ENCODE measurements around the gene TPRN. TPM values are rescaled to one million over a fixed set of nuclear protein-coding genes. Genes with fewer than 3 reads are reported as not detected.

Gene TPRN
- total and polyA plus RNA-seq, 2 of the 4 experiments (the other 2 are of a cell fraction), result 1.8 to 5.3 TPM

- H2BK5ac ChIP-seq (ENCODE audit: low read depth, low read length, poor library complexity, severe bottlenecking), result no peak overlapping the region
- no peak overlapping the region for H3K4me2 ChIP-seq (ENCODE audit: low read depth, low read length)
- peaks cover 88% of the 10 kb centered on the region for H3K27me3 ChIP-seq (ENCODE audit: control insufficient read depth, insufficient read depth, low read length)
- H3K4me1 ChIP-seq (ENCODE audit: control insufficient read depth, insufficient read depth, low read length), result peaks cover 4% of the 10 kb centered on the region; the same call in 1 of the 2 replicates
- TF ChIP-seq RCOR1 (IDR thresholded peaks at IDR 0.05; ENCODE audit: insufficient replicate concordance, low read length), result no peak
- TF ChIP-seq POLR2A (IDR thresholded peaks at IDR 0.05; ENCODE audit: low read depth, low read length), result no peak
- no peak for TF ChIP-seq CHD1 (IDR thresholded peaks at IDR 0.05; ENCODE audit: low read depth, low read length)
- TF ChIP-seq MAFK (IDR thresholded peaks at IDR 0.05; ENCODE audit: low read depth, low read length), result no peak
- no peak for TF ChIP-seq RAD21 (IDR thresholded peaks at IDR 0.05; ENCODE audit: low read length)
- no peak for TF ChIP-seq CEBPB (IDR thresholded peaks at IDR 0.05; ENCODE audit: low read depth, low read length)
- TF ChIP-seq RFX5 (IDR thresholded peaks at IDR 0.05; ENCODE audit: low read depth, low read length), result no peak
- TF ChIP-seq SMC3 (IDR thresholded peaks at IDR 0.05; ENCODE audit: low read depth, low read length), result no peak
- TF ChIP-seq, protein P1, sequence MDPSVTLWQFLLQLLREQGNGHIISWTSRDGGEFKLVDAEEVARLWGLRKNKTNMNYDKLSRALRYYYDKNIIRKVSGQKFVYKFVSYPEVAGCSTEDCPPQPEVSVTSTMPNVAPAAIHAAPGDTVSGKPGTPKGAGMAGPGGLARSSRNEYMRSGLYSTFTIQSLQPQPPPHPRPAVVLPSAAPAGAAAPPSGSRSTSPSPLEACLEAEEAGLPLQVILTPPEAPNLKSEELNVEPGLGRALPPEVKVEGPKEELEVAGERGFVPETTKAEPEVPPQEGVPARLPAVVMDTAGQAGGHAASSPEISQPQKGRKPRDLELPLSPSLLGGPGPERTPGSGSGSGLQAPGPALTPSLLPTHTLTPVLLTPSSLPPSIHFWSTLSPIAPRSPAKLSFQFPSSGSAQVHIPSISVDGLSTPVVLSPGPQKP (IDR thresholded peaks at IDR 0.05; ENCODE audit: borderline replicate concordance, low read depth, low read length), result no peak
- TF ChIP-seq FOS (IDR thresholded peaks at IDR 0.05; ENCODE audit: low read depth, low read length), result no peak
- TF ChIP-seq, protein P2, sequence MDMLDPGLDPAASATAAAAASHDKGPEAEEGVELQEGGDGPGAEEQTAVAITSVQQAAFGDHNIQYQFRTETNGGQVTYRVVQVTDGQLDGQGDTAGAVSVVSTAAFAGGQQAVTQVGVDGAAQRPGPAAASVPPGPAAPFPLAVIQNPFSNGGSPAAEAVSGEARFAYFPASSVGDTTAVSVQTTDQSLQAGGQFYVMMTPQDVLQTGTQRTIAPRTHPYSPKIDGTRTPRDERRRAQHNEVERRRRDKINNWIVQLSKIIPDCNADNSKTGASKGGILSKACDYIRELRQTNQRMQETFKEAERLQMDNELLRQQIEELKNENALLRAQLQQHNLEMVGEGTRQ (IDR thresholded peaks at IDR 0.05; ENCODE audit: low read depth, low read length), result no peak
- TF ChIP-seq NFE2L2 (IDR thresholded peaks at IDR 0.05; ENCODE audit: low read depth, low read length), result no peak
- TF ChIP-seq CTCF (conservative IDR thresholded peaks at IDR 0.05; ENCODE audit: low read depth, low read length), result no peak
- TF ChIP-seq BHLHE40 (IDR thresholded peaks at IDR 0.05; ENCODE audit: low read depth, low read length), result no peak
- no peak for TF ChIP-seq MXI1 (IDR thresholded peaks at IDR 0.05; ENCODE audit: borderline replicate concordance, low read depth, low read length)
- ChIA-PET POLR2A (ENCODE audit: unreplicated experiment) (no interaction called here), CTCF (no interaction called here)
- H4K5ac ChIP-seq (ENCODE audit: low read depth, low read length), result no peak overlapping the region
- no peak overlapping the region for H3K4me3 ChIP-seq (ENCODE audit: insufficient read depth, low read depth, low read length)
- H3K18ac ChIP-seq (ENCODE audit: low read depth, low read length), result no peak overlapping the region
- H3K36me3 ChIP-seq (ENCODE audit: control insufficient read depth, insufficient read depth, low read length), result no peaks in the 10 kb centered on the region
- H4K91ac ChIP-seq (ENCODE audit: insufficient read depth, low read depth, low read length), result no peak overlapping the region
- H3K9me1 ChIP-seq (ENCODE audit: insufficient read depth, low read length), result no peaks in the 10 kb centered on the region
- no peak overlapping the region for H2BK120ac ChIP-seq (ENCODE audit: low read depth, low read length)
- H2AFZ ChIP-seq (replicated peaks; ENCODE audit: low read length, poor library complexity), result no peak overlapping the region
- in situ Hi-C loops (cut with MboI; ENCODE audit: low sequenced_read_pairs) (no loop called here), dilution Hi-C loops (cut with HindIII; ENCODE audit: low sequenced_read_pairs, unreplicated experiment) (no loop called here), intact Hi-C loops (cut with micrococcal nuclease) (no loop called here)
- no peak overlapping the region for H3K9ac ChIP-seq (ENCODE audit: low read depth, low read length)
- no peak overlapping the region for H3K56ac ChIP-seq (ENCODE audit: extremely low read depth, insufficient read depth, low read length)
- no peaks in the 10 kb centered on the region for H4K20me1 ChIP-seq (ENCODE audit: insufficient read depth, low read length)
- no peak overlapping the region for H2BK15ac ChIP-seq (ENCODE audit: low read depth, low read length)
- DNase-seq (no peak), ATAC-seq (ENCODE audit: low read depth) (peak; percentile 19; the same call in 1 of the 2 replicates)
- no peak overlapping the region for H3K23ac ChIP-seq (ENCODE audit: low read depth, low read length)
- H4K8ac ChIP-seq (ENCODE audit: low read depth in 2 of 2, low read length in 2 of 2), result no peak overlapping the region
- no TSS peak for BruUV-seq (replicated peaks)
- H2AK9ac ChIP-seq (replicated peaks; ENCODE audit: low read depth, low read length, poor library complexity), result no peak overlapping the region
- no peak overlapping the region for H2AK5ac ChIP-seq (ENCODE audit: low read depth, low read length)
- H3K79me1 ChIP-seq (ENCODE audit: low read depth in 1 of 2, low read length in 2 of 2), result no peaks in the 10 kb centered on the region
- no peak overlapping the region for H2BK20ac ChIP-seq (ENCODE audit: low read depth, low read length)
- no peaks in the 10 kb centered on the region for H3K9me3 ChIP-seq (ENCODE audit: control insufficient read depth, insufficient read depth, low read length)
- WGBS, 2 experiments (ENCODE audit: extremely low coverage in 2 of 2, insufficient read length in 1 of 2), result 10% methylated on average over 9 of the region's 57 CpGs; no CpG with 5 or more reads in 1 of the 2 experiments
- H3K4ac ChIP-seq (ENCODE audit: low read depth, low read length), result no peak overlapping the region
- H3K14ac ChIP-seq (replicated peaks; ENCODE audit: low read depth, low read length), result no peak overlapping the region
- no peak overlapping the region for H3K27ac ChIP-seq (ENCODE audit: insufficient read depth, low read length)
Measured at GRCh38 chr9:137167747-137168572, 32.6 kb downstream of the TPRN start.
